WTC11 (cell line): ENCODE data around the gene VEGFC. TPM values are rescaled to one million over a fixed set of nuclear protein-coding genes. Genes with fewer than 3 reads are reported as not detected.
A peak's percentile ranks its signal among the peaks of the same experiment; 100 is the strongest.

Source experiments
- ATAC-seq: fragments of 200-7000 bp; cut with Tn5 transposase; 2 replicates; pipeline ENCODE4 v1.10.0; 2021; ENCODE audit warnings: mild to moderate bottlenecking, moderate library complexity
- CTCF ChIA-PET: fragments of 300-600 bp; sonication (Branson Sonifier 250); formaldehyde crosslinking; loops from one replicate; lab custom pipeline; 2021; ENCODE audit warnings: antibody characterized with exemption; lab: Charles Lee
- POLR2A ChIA-PET: fragments of 350-600 bp; sonication (Branson Sonifier 250); formaldehyde crosslinking; loops from one replicate; lab custom pipeline; 2021; ENCODE audit warnings: antibody characterized with exemption; lab: Charles Lee
- DNase-seq: peaks from one replicate; pipeline ENCODE4 v3.0.0; 2021; ENCODE audit warnings: low spot score
- H3K27ac Mint-ChIP-seq: 2 replicates; pipeline ENCODE4 v1.8.0; 2021; ENCODE audit warnings: mixed read lengths
- H3K27me3 Mint-ChIP-seq: 2 replicates; pipeline ENCODE4 v1.8.0; 2021; ENCODE audit warnings: low read depth, mild to moderate bottlenecking, moderate library complexity, mixed read lengths
- H3K36me3 Mint-ChIP-seq: 2 replicates; pipeline ENCODE4 v1.8.0; 2021; ENCODE audit warnings: mixed read lengths
- H3K4me1 Mint-ChIP-seq: 2 replicates; pipeline ENCODE4 v1.8.0; 2022; ENCODE audit warnings: mixed read lengths
- H3K4me3 Mint-ChIP-seq: 2 replicates; pipeline ENCODE4 v1.8.0; 2021; ENCODE audit warnings: mild to moderate bottlenecking, moderate library complexity, mixed read lengths
- H3K9me3 Mint-ChIP-seq: 2 replicates; pipeline ENCODE4 v1.8.0; 2021; ENCODE audit warnings: mixed read lengths
- AFF4 ChIP-seq: sonication (generic); formaldehyde crosslinking; IDR thresholded peaks from 2 replicates; pipeline ENCODE4 v1.8.1; 2023; ENCODE audit warnings: mild to moderate bottlenecking, missing genetic modification reagents, borderline replicate concordance
- AR ChIP-seq: fragments of 250-450 bp; sonication (Bioruptor Pico); IDR thresholded peaks from 2 replicates; pipeline ENCODE4 v1.9.0; 2021; ENCODE audit warnings: mild to moderate bottlenecking
- ATF1 ChIP-seq: sonication (generic); formaldehyde crosslinking; IDR thresholded peaks from 2 replicates; pipeline ENCODE4 v1.8.1; 2023; ENCODE audit warnings: mild to moderate bottlenecking, moderate library complexity, missing genetic modification reagents
- E2F1 ChIP-seq: sonication (generic); formaldehyde crosslinking; IDR thresholded peaks from 2 replicates; pipeline ENCODE4 v1.8.0; 2022; ENCODE audit warnings: mild to moderate bottlenecking, missing genetic modification reagents
- ELF4 ChIP-seq: sonication (generic); formaldehyde crosslinking; IDR thresholded peaks from 2 replicates; pipeline ENCODE4 v1.8.1; 2022; ENCODE audit warnings: low read depth, mild to moderate bottlenecking, moderate library complexity, missing genetic modification reagents
- ESRRA ChIP-seq: sonication (generic); formaldehyde crosslinking; IDR thresholded peaks from 2 replicates; pipeline ENCODE4 v1.8.1; 2022; ENCODE audit warnings: mild to moderate bottlenecking, missing genetic modification reagents, borderline replicate concordance
- ETV6 ChIP-seq: sonication (generic); formaldehyde crosslinking; IDR thresholded peaks from 2 replicates; pipeline ENCODE4 v1.8.1; 2022; ENCODE audit warnings: mild to moderate bottlenecking, missing genetic modification reagents
- FOXK1 ChIP-seq: sonication (generic); formaldehyde crosslinking; IDR thresholded peaks from 2 replicates; pipeline ENCODE4 v1.8.0; 2022; ENCODE audit warnings: mild to moderate bottlenecking, moderate library complexity, missing genetic modification reagents
- JUN ChIP-seq: sonication (generic); formaldehyde crosslinking; IDR thresholded peaks from 2 replicates; pipeline ENCODE4 v1.8.0; 2023; ENCODE audit warnings: mild to moderate bottlenecking, missing genetic modification reagents
- MAX ChIP-seq: sonication (generic); formaldehyde crosslinking; IDR thresholded peaks from 2 replicates; pipeline ENCODE4 v1.8.0; 2022; ENCODE audit warnings: mild to moderate bottlenecking, missing genetic modification reagents
- NFATC4 ChIP-seq: fragments of 250-450 bp; sonication (Bioruptor Pico); IDR thresholded peaks from 2 replicates; pipeline ENCODE4 v1.9.0; 2021; ENCODE audit warnings: mild to moderate bottlenecking
- NFE2L1 ChIP-seq: sonication (generic); formaldehyde crosslinking; IDR thresholded peaks from 2 replicates; pipeline ENCODE4 v1.8.1; 2023; ENCODE audit warnings: missing genetic modification reagents
- NFYB ChIP-seq: sonication (generic); formaldehyde crosslinking; conservative IDR thresholded peaks from 2 replicates; pipeline ENCODE4 v1.8.0; 2022; ENCODE audit warnings: low read depth, missing genetic modification reagents
- NR3C1 ChIP-seq: sonication (generic); formaldehyde crosslinking; conservative IDR thresholded peaks from 2 replicates; pipeline ENCODE4 v1.8.1; 2023; ENCODE audit warnings: low read depth, mild to moderate bottlenecking, missing genetic modification reagents
- RORB ChIP-seq: fragments of 250-450 bp; sonication (Bioruptor Pico); IDR thresholded peaks from 2 replicates; pipeline ENCODE4 v1.9.0; 2021; ENCODE audit warnings: mild to moderate bottlenecking
- TEAD4 ChIP-seq: sonication (generic); formaldehyde crosslinking; IDR thresholded peaks from 2 replicates; pipeline ENCODE4 v1.8.0; 2022; ENCODE audit warnings: mild to moderate bottlenecking, missing genetic modification reagents
- TP53 ChIP-seq: sonication (generic); formaldehyde crosslinking; IDR thresholded peaks from 2 replicates; pipeline ENCODE4 v1.8.1; 2023; ENCODE audit warnings: mild to moderate bottlenecking, missing genetic modification reagents
- USF1 ChIP-seq: sonication (generic); formaldehyde crosslinking; IDR thresholded peaks from 2 replicates; pipeline ENCODE4 v1.8.0; 2022; ENCODE audit warnings: mild to moderate bottlenecking, missing genetic modification reagents
- ZBTB43 ChIP-seq: sonication (generic); formaldehyde crosslinking; IDR thresholded peaks from 2 replicates; pipeline ENCODE4 v1.8.1; 2023; ENCODE audit warnings: mild to moderate bottlenecking, missing genetic modification reagents
- ZNF219 ChIP-seq: sonication (generic); formaldehyde crosslinking; IDR thresholded peaks from 2 replicates; pipeline ENCODE4 v1.8.0; 2023; ENCODE audit warnings: missing genetic modification reagents, mild to moderate bottlenecking, borderline replicate concordance
- ZNF416 ChIP-seq: fragments of 250-450 bp; sonication (Bioruptor Pico); IDR thresholded peaks from 2 replicates; pipeline ENCODE4 v1.9.0; 2021; ENCODE audit warnings: mild to moderate bottlenecking, inconsistent platforms
- ZNF423 ChIP-seq: fragments of 250-450 bp; sonication (Bioruptor Pico); IDR thresholded peaks from 2 replicates; pipeline ENCODE4 v2.1.2; 2022; ENCODE audit warnings: mild to moderate bottlenecking, moderate library complexity
- ZNF512 ChIP-seq: sonication (generic); formaldehyde crosslinking; IDR thresholded peaks from 2 replicates; pipeline ENCODE4 v1.8.1; 2022; ENCODE audit warnings: missing genetic modification reagents, borderline replicate concordance
- total RNA-seq: library from RNA; stranded (reverse); gene quantifications from 3 replicates; pipeline ENCODE4 v1.2.3, GENCODE V29; 2021

The VEGFC gene
- total RNA-seq, 1 experiment from 2014 or later: 0.61 TPM

- no peak for DNase-seq
- TF ChIP-seq JUN (no peak), E2F1 (CRISPR knock-in tag) (no peak), TP53 (CRISPR knock-in tag) (no peak), AR (CRISPR knock-in tag) (no peak), TEAD4 (CRISPR knock-in tag) (no peak), ZNF416 (CRISPR knock-in tag) (no peak), NFE2L1 (CRISPR knock-in tag) (no peak), ZNF512 (CRISPR knock-in tag) (no peak), USF1 (CRISPR knock-in tag) (no peak), NR3C1 (no peak), ATF1 (CRISPR knock-in tag) (no peak), RORB (no peak), ZNF423 (no peak), ZNF219 (no peak), ESRRA (CRISPR knock-in tag) (no peak), FOXK1 (CRISPR knock-in tag) (no peak)
- H3K27ac Mint-ChIP-seq: peak overlapping the region; percentile 42
- H3K36me3 Mint-ChIP-seq: no peaks in the 10 kb centered on the region
- H3K4me1 Mint-ChIP-seq: peaks cover 6% of the 10 kb centered on the region
- ChIA-PET POLR2A (no interaction called here), CTCF (no interaction called here)
- no peaks in the 10 kb centered on the region for H3K27me3 Mint-ChIP-seq
- ATAC-seq: peak; percentile 63; the same call in 1 of the 2 replicates
- H3K4me3 Mint-ChIP-seq: no peak overlapping the region
- H3K9me3 Mint-ChIP-seq: no peaks in the 10 kb centered on the region
These were observed 11.0 kb downstream of the VEGFC start for GRCh38 chr4:176781739-176782100.

- H3K9me3 Mint-ChIP-seq: no peaks in the 10 kb centered on the region
- DNase-seq (no peak), ATAC-seq (no peak)
- H3K27ac Mint-ChIP-seq: peak overlapping the region; percentile 42
- POLR2A ChIA-PET: no interaction called here
- H3K4me3 Mint-ChIP-seq: no peak overlapping the region
- no peaks in the 10 kb centered on the region for H3K36me3 Mint-ChIP-seq
- no peaks in the 10 kb centered on the region for H3K27me3 Mint-ChIP-seq
- CTCF ChIA-PET: interaction anchor here (0.8 kb wide), 1 partner anchor 266 kb away, joined by 4 read pairs; no protein-coding TSS in a partner anchor
- peaks cover 6% of the 10 kb centered on the region for H3K4me1 Mint-ChIP-seq
- TF ChIP-seq ETV6 (CRISPR knock-in tag): no peak
- no peak for TF ChIP-seq ESRRA (CRISPR knock-in tag)
- no peak for TF ChIP-seq NFYB (CRISPR knock-in tag)
- no peak for TF ChIP-seq ELF4 (CRISPR knock-in tag)
- TF ChIP-seq NFATC4: no peak
- TF ChIP-seq ZBTB43: no peak
- no peak for TF ChIP-seq ZNF512 (CRISPR knock-in tag)
- no peak for TF ChIP-seq AFF4 (CRISPR knock-in tag)
- TF ChIP-seq MAX (CRISPR knock-in tag): no peak
These were observed 11.6 kb downstream of the VEGFC start for GRCh38 chr4:176780995-176781738.
